Breast epithelium (tissue), 4 donors: Measurements from ENCODE around the gene RBM5. TPM values are rescaled to one million over a fixed set of nuclear protein-coding genes. Genes with fewer than 3 reads are reported as not detected.
A peak's percentile ranks its signal among the peaks of the same experiment; 100 is the strongest.

Source experiments
- DNase-seq, 2 donors: peaks; one replicate each; pipeline ENCODE4 v3.0.0-alpha.2; 2019; ENCODE audit warnings: low spot score in 2 of 2
- H3K27ac ChIP-seq, 2 donors: fragments of 200-600 bp; sonication (generic) in 1 of 2; one replicate each; pipeline ENCODE4 v1.5.1; 2016 to 2019; ENCODE audit warnings: mild to moderate bottlenecking in 1 of 2
- H3K27me3 ChIP-seq, 2 donors: fragments of 200-600 bp; sonication (generic) in 1 of 2; one replicate each; pipeline versions ENCODE4 v1.5.1 to v1.6.0; 2017 to 2019; ENCODE audit warnings: control low read depth in 1 of 2, mild to moderate bottlenecking in 1 of 2
- H3K36me3 ChIP-seq: fragments of 200-600 bp; one replicate; pipeline ENCODE4 v1.5.1; 2019
- H3K4me1 ChIP-seq, 2 donors: fragments of 200-600 bp; sonication (generic); one replicate each; pipeline ENCODE4 v1.5.1; 2016 to 2019; ENCODE audit warnings: control low read depth in 1 of 2
- H3K4me3 ChIP-seq, 3 donors: fragments of 200-600 bp; sonication (generic); 1 replicate in 2 of 3; 2 replicates in 1 of 3; pipeline ENCODE4 v1.5.1; 2016 to 2019; ENCODE audit warnings: mild to moderate bottlenecking in 3 of 3, moderate library complexity in 2 of 3
- H3K9me3 ChIP-seq, 2 donors: fragments of 200-600 bp; sonication (generic) in 1 of 2; one replicate each; pipeline ENCODE4 v1.5.1; 2016 to 2019; ENCODE audit warnings: control low read depth in 1 of 2
- CTCF ChIP-seq, 3 donors: fragments of 450-650 bp; IDR thresholded peaks; one replicate each; pipeline ENCODE4 v1.5.1; 2016 to 2017; ENCODE audit warnings: antibody characterized with exemption in 3 of 3, mild to moderate bottlenecking in 3 of 3, moderate library complexity in 3 of 3
- POLR2A ChIP-seq: fragments of 450-650 bp; IDR thresholded peaks from one replicate; pipeline ENCODE4 v1.6.1; 2016; ENCODE audit warnings: antibody characterized with exemption, mild to moderate bottlenecking, moderate library complexity
- POLR2AphosphoS5 ChIP-seq, 3 donors: sonication (generic); formaldehyde crosslinking; IDR thresholded peaks; one replicate each; pipeline ENCODE4 v1.6.1; 2017; ENCODE audit warnings: antibody characterized with exemption in 3 of 3
- intact Hi-C: fragments of 100-400 bp; cut with DNase I; formaldehyde crosslinking; loops from one replicate; pipeline ENCODE4 v1.15.1; 2023; ENCODE audit warnings: low total_unique reads
- total RNA-seq, 3 donors: library from RNA; depleted of rRNA; stranded (reverse); fragments of >200 nt; gene quantifications; one replicate each; pipeline ENCODE4 v1.1.0, GENCODE V29; 2016

Gene RBM5
- total RNA-seq, 3 donors from 2014 or later: 214 to 343 (median 296) TPM

DNA sequence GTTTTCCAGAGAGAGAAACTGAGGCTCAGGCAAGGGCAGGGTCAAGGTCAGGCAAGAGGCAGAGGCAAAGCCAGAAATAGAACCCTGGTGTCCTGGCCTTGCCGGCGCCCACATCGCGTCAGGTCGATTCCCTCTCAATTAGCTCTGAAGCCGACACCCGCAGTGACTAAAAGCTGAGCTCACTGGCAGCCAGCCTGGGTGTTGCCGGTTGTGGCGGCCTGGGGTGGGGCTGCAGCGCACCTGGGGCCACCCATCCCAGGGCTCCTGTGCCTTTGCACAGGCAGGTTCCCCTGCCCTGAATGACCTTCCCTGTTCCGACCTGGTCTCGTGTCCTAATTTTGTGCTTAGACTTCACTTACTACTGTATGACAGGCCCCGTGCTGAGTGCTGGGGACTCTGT, 72.6 kb downstream of the RBM5 start:
- intact Hi-C loops: no loop called here
- H3K9me3 ChIP-seq: no peaks in the 10 kb centered on the region
- peaks cover 22 to 28% of the 10 kb centered on the region in 2 donors for H3K4me1 ChIP-seq
- no peaks in the 10 kb centered on the region for H3K27me3 ChIP-seq
- no peaks in the 10 kb centered on the region for H3K36me3 ChIP-seq
- no peak for DNase-seq
- peak overlapping the region in 1 of 3 donors; percentile 20 for H3K4me3 ChIP-seq
- no peak for TF ChIP-seq CTCF (IDR thresholded peaks at IDR 0.05)
- TF ChIP-seq POLR2A: no peak
- no peak for TF ChIP-seq POLR2AphosphoS5 (IDR thresholded peaks at IDR 0.05)
- H3K27ac ChIP-seq: peak overlapping the region; percentile 34 to 90

DNA sequence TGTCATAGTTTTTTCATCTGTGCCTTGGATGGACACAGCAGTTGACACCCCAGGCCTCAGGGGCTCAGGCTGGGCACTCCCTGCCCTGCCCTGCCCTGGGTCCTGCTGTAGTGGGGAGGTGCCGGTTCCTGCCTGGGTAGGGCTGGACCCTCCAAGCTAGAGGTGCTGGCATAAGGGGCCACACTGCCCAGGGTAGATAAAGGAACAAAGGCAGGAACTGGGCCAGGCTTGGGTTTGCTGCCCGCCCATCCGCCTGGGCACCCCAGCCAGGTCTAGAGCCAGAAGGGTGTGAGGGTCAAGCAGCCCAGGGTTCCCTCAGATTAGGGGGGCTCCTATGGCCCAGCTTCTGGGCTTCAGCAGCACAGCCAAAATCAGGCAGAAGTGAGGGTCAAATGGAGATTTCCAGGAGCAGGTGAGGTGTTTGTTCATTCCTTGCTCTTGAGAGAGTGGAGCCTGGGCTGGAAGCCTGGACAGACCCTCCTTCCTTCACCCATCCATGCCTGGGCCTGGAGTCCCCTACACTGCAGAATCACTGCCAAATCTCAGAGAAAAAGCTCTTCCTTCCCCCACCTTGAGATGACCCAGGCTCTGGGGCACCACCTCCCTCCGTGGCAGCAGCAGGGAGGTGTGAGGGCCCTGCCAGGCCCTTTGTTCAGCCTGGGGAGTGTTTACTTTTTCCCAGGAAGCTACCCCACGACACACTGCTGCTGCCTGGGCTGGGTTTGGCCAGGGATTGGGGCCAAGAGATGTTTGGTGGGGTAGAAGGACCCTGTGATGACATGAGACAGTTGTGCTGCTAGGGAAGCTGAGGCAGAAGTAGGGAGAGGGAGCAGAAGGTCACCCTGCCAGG, 73.5 kb downstream of the RBM5 start:
- no peaks in the 10 kb centered on the region for H3K9me3 ChIP-seq
- no peak overlapping the region for H3K4me3 ChIP-seq
- H3K4me1 ChIP-seq: peaks cover 25 to 36% of the 10 kb centered on the region in 2 donors
- no peak for DNase-seq
- intact Hi-C loops: no loop called here
- H3K27ac ChIP-seq: peak overlapping the region; percentile 34 to 90
- no peaks in the 10 kb centered on the region for H3K36me3 ChIP-seq
- no peaks in the 10 kb centered on the region for H3K27me3 ChIP-seq
- TF ChIP-seq CTCF (IDR thresholded peaks at IDR 0.05) (no peak), POLR2A (no peak), POLR2AphosphoS5 (IDR thresholded peaks at IDR 0.05) (no peak)

DNA sequence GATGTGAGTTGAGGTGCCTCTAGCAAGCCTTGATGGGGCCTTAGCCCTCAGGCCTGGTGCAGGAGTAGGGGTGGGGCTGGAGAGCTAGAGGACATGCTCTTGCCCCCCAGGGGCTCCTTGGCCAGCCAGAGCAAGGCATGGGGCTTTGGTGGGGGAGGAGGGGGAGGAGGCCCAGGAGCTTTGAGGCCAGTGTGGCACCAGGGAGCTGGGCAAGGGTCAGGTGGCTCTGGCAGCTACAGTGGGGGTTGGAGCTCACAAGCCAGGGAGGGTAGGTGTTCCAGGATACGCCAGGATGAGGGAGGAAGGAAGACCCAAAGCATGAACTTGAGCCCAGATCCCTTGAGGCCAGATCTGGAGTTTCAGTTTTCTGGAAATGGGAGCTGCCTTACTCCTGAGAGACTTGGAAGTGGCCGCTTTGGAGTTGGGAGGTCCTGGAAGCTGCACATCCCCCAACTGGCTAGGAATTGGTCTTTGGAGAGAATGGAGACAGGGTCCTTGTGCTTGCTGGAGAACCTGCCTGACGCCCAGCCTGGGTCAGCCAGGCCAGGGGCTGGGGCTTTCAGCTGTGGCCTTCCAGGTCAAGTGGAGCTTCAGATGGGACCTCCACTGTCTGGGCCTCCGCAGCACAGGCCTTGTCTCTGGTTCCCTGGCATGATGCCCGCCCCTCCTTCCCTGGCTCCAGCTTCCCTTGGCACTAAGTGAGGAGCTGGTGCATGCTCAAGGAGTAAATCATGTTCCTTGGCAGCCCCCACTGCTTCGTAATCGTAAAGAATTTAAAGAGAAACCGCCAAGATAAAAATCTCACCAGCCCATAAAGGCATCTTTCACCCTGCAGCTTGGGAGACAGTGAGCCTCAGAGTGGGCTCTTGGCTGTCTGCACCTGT, 75.1 kb downstream of the RBM5 start:
- Histone ChIP-seq H3K27ac (peak overlapping the region; percentile 71 to 90), H3K27me3 (no peaks in the 10 kb centered on the region), H3K4me3 (peak overlapping the region in 1 of 3 donors; percentile 5), H3K9me3 (no peaks in the 10 kb centered on the region), H3K4me1 (peaks cover 25 to 44% of the 10 kb centered on the region in 2 donors), H3K36me3 (no peaks in the 10 kb centered on the region)
- peak; percentile 89 to 90 for DNase-seq
- TF ChIP-seq CTCF (IDR thresholded peaks at IDR 0.05) (no peak), POLR2AphosphoS5 (IDR thresholded peaks at IDR 0.05) (no peak), POLR2A (no peak)
- intact Hi-C loops: no loop called here

DNA sequence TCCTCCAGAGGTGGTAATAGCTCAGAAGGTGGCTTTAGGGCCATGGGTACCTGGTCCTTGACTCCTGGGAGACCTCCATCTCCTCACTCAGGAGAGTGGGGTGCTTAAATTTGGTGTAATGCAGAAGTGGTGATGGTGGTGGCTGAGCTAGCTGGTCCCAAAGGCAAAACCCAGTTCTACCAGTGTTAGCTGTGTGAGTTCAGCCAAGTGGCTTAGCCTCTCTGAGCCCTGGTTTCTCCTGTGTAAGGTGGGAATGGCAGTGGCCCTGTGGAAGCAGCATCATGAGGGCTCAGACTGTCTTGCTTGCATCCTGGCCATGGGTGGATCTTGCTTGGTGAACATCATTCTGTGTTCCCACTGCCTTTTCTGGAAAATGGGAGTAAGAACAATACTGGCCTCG, 75.8 kb downstream of the RBM5 start:
- Histone ChIP-seq H3K27me3 (no peaks in the 10 kb centered on the region), H3K27ac (peak overlapping the region; percentile 71 to 90), H3K4me1 (peaks cover 25 to 44% of the 10 kb centered on the region in 2 donors), H3K4me3 (peak overlapping the region in 1 of 3 donors; percentile 5), H3K36me3 (no peaks in the 10 kb centered on the region), H3K9me3 (no peaks in the 10 kb centered on the region)
- no peak for TF ChIP-seq POLR2AphosphoS5 (IDR thresholded peaks at IDR 0.05)
- TF ChIP-seq POLR2A: no peak
- no peak for TF ChIP-seq CTCF (IDR thresholded peaks at IDR 0.05)
- no peak for DNase-seq
- intact Hi-C loops: no loop called here
